Pancreas (tissue), 10 donors: ENCODE measurements around the gene SLC12A9. TPM values are rescaled to one million over a fixed set of nuclear protein-coding genes. Genes with fewer than 3 reads are reported as not detected.
A peak's percentile ranks its signal among the peaks of the same experiment; 100 is the strongest.

ENCODE experiments used
- ATAC-seq, 4 donors: fragments of 200-7000 bp; cut with Tn5 transposase; one replicate each; pipeline versions ENCODE4 v1.8.0 to v1.9.1; 2020; ENCODE audit warnings: mild to moderate bottlenecking in 4 of 4, moderate library complexity in 4 of 4
- DNase-seq, 6 donors: peaks; one replicate each; pipeline ENCODE4 v3.0.0-alpha.2; 2020
- FAIRE-seq: peaks from 2 replicates; lab custom pipeline; 2012; peaks lifted over from hg19 to GRCh38; lab: Jason Lieb, UNC
- H3K27ac ChIP-seq, 4 donors: fragments of 200-600 bp; sonication (generic); 1 replicate in 3 of 4; 2 replicates in 1 of 4; pipeline versions ENCODE4 v1.5.0 to v1.8.0; 2020
- H3K27me3 ChIP-seq, 4 donors: fragments of 200-600 bp; one replicate each; pipeline ENCODE4 v1.8.0; 2021
- H3K36me3 ChIP-seq, 3 donors: fragments of 200-600 bp; sonication (generic) in 1 of 3; one replicate each; pipeline versions ENCODE4 v1.5.0 to v1.8.0; 2020 to 2021
- H3K4me1 ChIP-seq, 3 donors: fragments of 200-600 bp; one replicate each; pipeline ENCODE4 v1.8.0; 2021
- H3K4me3 ChIP-seq, 4 donors: fragments of 200-600 bp; sonication (generic) in 2 of 4; one replicate each; pipeline versions ENCODE4 v1.5.0 to v1.8.0; 2020 to 2021
- H3K9me3 ChIP-seq, 4 donors: fragments of 200-600 bp; one replicate each; pipeline ENCODE4 v1.8.0; 2021
- WGBS, 2 donors: extraction: QIAGEN DNeasy Blood & Tissue Kit; methylation state at CpG; one replicate each; pipeline ENCODE4 v1.1.7; 2013; 5-methylcytosine and 5-hydroxymethylcytosine counted together
- intact Hi-C, 3 donors: fragments of 100-400 bp; cut with DNase I; formaldehyde crosslinking; loops; one replicate each; pipeline versions ENCODE4 v1.11.1 to v1.14.2; 2022
- polyA plus RNA-seq, 2 donors: library from polyadenylated mRNA; stranded (reverse); fragments of 200-250 nt; gene quantifications; one replicate each; pipeline ENCODE4 v1.2.3, GENCODE V29; 2013
- total RNA-seq, 6 donors: library from RNA; stranded (reverse); fragmentation: NEBNext Ultra II Directional in 4 of 6; extraction: Animal tissue kit (Norgen Biotek cat#: 25700) in 4 of 6; gene quantifications; one replicate each; pipeline versions ENCODE4 v1.2.1 to v1.2.4, GENCODE V29; 2021 to 2023
- TF ChIP-seq, protein P1 (sequence below), 4 donors: fragments of 200-600 bp; sonication (generic) in 3 of 4; IDR thresholded peaks; one replicate each; pipeline versions ENCODE4 v1.5.0 to v1.8.0; 2021; ENCODE audit warnings: antibody characterized with exemption in 4 of 4
- donor health status: healthy with polysubstance abuse.
- donor health status: DM: no; HTN: no; CAD: no; lungs with moderate emphysema.
- donor health status: DM: no; HTN: no; CAD: no.
- donor health status: control.
- donor health status: control.
- donor health status: Bipolar disorder and iron deficiency.
- donor health status: DM: yes; HTN: yes; CAD: no.
- donor health status: DM: no; HTN: no; CAD: no.
- donor health status: DM: no; HTN: no; CAD: no.
- donor health status: DM: yes; HTN: yes; CAD: no.

SLC12A9 gene
- total and polyA plus RNA-seq, 8 donors = 11.9 to 34.6 (median 15.3) TPM

DNA sequence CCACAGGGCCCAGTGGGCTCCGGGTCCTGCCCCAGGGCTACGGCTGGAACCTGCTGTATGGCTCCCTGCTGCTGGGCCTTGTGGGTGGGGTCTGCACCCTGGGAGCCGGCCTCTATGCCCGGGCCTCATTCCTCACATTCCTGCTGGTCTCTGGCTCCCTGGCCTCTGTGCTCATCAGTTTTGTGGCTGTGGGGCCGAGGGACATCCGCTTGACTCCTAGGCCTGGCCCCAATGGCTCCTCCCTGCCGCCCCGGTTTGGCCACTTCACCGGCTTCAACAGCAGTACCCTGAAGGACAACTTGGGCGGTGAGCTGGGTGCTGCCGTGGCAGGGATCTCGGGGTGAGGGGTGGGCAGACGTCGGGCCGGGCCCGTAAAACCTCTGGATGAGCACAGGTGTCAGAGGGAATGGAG, 4.4 kb downstream of the SLC12A9 start:
- no peaks in the 10 kb centered on the region for H3K36me3 ChIP-seq
- H3K27ac ChIP-seq = no peak overlapping the region
- intact Hi-C loops = loop anchor here in 2 of 3 donors (5.0 to 10.0 kb wide), 2 partner anchors 60 to 152 kb away; partner anchors contain the start of gene POP7 (in 1 of the 2)
- ATAC-seq (no peak), FAIRE-seq (no peak), DNase-seq (peak in 1 of 6 donors; percentile 55)
- no peaks in the 10 kb centered on the region for H3K27me3 ChIP-seq
- TF ChIP-seq, protein P1, sequence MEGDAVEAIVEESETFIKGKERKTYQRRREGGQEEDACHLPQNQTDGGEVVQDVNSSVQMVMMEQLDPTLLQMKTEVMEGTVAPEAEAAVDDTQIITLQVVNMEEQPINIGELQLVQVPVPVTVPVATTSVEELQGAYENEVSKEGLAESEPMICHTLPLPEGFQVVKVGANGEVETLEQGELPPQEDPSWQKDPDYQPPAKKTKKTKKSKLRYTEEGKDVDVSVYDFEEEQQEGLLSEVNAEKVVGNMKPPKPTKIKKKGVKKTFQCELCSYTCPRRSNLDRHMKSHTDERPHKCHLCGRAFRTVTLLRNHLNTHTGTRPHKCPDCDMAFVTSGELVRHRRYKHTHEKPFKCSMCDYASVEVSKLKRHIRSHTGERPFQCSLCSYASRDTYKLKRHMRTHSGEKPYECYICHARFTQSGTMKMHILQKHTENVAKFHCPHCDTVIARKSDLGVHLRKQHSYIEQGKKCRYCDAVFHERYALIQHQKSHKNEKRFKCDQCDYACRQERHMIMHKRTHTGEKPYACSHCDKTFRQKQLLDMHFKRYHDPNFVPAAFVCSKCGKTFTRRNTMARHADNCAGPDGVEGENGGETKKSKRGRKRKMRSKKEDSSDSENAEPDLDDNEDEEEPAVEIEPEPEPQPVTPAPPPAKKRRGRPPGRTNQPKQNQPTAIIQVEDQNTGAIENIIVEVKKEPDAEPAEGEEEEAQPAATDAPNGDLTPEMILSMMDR (IDR thresholded peaks at IDR 0.05) = no peak
- 92% methylated on average over 16 of the region's 16 CpGs for WGBS, 2 donors
- no peak overlapping the region for H3K4me3 ChIP-seq
- H3K4me1 ChIP-seq = peaks cover 0 to 5% (median 0%) of the 10 kb centered on the region in 3 donors
- H3K9me3 ChIP-seq = no peaks in the 10 kb centered on the region

- no peaks in the 10 kb centered on the region for H3K36me3 ChIP-seq
Measured at GRCh38 chr7:100859856-100860255, 7.3 kb downstream of the SLC12A9 start.

GRCh38 chr7:100860702-100861615, 8.4 kb downstream of the SLC12A9 start:
- Histone ChIP-seq H3K9me3 (no peaks in the 10 kb centered on the region), H3K4me1 (peaks cover 0 to 6% (median 0%) of the 10 kb centered on the region in 3 donors), H3K27me3 (no peaks in the 10 kb centered on the region), H3K36me3 (no peaks in the 10 kb centered on the region), H3K4me3 (no peak overlapping the region), H3K27ac (no peak overlapping the region)
- intact Hi-C loops = no loop called here
- TF ChIP-seq, protein P1 (IDR thresholded peaks at IDR 0.05) = no peak
- no peak for FAIRE-seq
- DNase-seq = peak in 1 of 6 donors; percentile 77
- 93 to 95% methylated on average over 15 to 18 of the region's 18 CpGs for WGBS, 2 donors
- ATAC-seq = no peak

More at GRCh38 chr7:100859856-100860255, 7.3 kb downstream of the SLC12A9 start:
- 84 to 86% methylated on average over 15 of the region's 15 CpGs for WGBS, 2 donors
- no peak for ATAC-seq
- TF ChIP-seq, protein P1 (IDR thresholded peaks at IDR 0.05) = no peak
- no peaks in the 10 kb centered on the region for H3K27me3 ChIP-seq
- H3K27ac ChIP-seq = no peak overlapping the region
- no peaks in the 10 kb centered on the region for H3K9me3 ChIP-seq
- no peak for FAIRE-seq
- DNase-seq = no peak
- peaks cover 0 to 6% (median 0%) of the 10 kb centered on the region in 3 donors for H3K4me1 ChIP-seq
- no peak overlapping the region for H3K4me3 ChIP-seq
- intact Hi-C loops = loop anchor here in 2 of 3 donors (5.0 to 10.0 kb wide), 2 partner anchors 63 to 155 kb away; partner anchors contain the start of gene POP7 (in 1 of the 2)

GRCh38 chr7:100861616-100861985, 9.1 kb downstream of the SLC12A9 start:
- ATAC-seq = no peak
- 95 to 97% methylated on average over 14 of the region's 14 CpGs for WGBS, 2 donors
- no peak for FAIRE-seq

More at GRCh38 chr7:100861616-100861985, 9.1 kb downstream of the SLC12A9 start:
- Histone ChIP-seq H3K27me3 (no peaks in the 10 kb centered on the region), H3K4me1 (peaks cover 0 to 12% (median 5%) of the 10 kb centered on the region in 3 donors), H3K4me3 (no peak overlapping the region), H3K9me3 (no peaks in the 10 kb centered on the region), H3K27ac (no peak overlapping the region), H3K36me3 (no peaks in the 10 kb centered on the region)
- intact Hi-C loops = no loop called here
- peak in 1 of 6 donors; percentile 61 for DNase-seq
- TF ChIP-seq, protein P1 (IDR thresholded peaks at IDR 0.05) = no peak
